Measurements from ENCODE around the gene VPS13D.

GRCh38 chr1:12228979-12229378 is 851 bp upstream of the VPS13D start:
- TF ChIP-seq, protein P1, sequence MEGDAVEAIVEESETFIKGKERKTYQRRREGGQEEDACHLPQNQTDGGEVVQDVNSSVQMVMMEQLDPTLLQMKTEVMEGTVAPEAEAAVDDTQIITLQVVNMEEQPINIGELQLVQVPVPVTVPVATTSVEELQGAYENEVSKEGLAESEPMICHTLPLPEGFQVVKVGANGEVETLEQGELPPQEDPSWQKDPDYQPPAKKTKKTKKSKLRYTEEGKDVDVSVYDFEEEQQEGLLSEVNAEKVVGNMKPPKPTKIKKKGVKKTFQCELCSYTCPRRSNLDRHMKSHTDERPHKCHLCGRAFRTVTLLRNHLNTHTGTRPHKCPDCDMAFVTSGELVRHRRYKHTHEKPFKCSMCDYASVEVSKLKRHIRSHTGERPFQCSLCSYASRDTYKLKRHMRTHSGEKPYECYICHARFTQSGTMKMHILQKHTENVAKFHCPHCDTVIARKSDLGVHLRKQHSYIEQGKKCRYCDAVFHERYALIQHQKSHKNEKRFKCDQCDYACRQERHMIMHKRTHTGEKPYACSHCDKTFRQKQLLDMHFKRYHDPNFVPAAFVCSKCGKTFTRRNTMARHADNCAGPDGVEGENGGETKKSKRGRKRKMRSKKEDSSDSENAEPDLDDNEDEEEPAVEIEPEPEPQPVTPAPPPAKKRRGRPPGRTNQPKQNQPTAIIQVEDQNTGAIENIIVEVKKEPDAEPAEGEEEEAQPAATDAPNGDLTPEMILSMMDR (IDR thresholded peaks at IDR 0.05 in 4 of 5, conservative IDR thresholded peaks at IDR 0.05 in 1 of 5), result no peak
- TF ChIP-seq POLR2A (IDR thresholded peaks at IDR 0.05), result no peak
